GM21515 (cell line): ENCODE results near the gene RETREG2.
A peak's percentile ranks its signal among the peaks of the same experiment; 100 is the strongest.
"Not testable (repeated sequence)": the region's sequence is repeated elsewhere in the genome, so short reads cannot be mapped to it uniquely, and the experiment has no call there.

Experiments used
- ATAC-seq: cut with Tn5 transposase; IDR thresholded peaks from one replicate; pipeline ENCODE4 v1.9.1; 2021; ENCODE audit not compliant: unreplicated experiment

Gene RETREG2

DNA sequence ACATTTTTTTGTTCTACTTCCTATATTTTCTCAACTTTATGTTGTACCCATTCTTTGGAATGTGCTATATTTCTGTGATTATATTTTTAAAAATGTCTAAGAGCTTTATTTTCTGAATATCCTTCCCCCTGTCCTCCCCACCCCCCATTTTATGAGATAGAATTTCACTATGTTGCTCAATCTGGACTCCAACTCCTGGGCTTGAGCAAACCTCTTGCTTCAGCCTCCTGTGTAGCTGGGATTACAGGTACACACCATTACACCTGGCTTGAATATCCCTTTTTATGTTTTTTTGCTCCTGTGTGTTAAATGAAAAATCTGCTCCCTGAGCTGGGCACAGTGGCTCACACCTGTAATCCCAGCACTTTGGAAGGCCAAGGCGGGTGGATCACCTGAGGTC, 19.3 kb downstream of the RETREG2 start:
- ATAC-seq, result no peak

DNA sequence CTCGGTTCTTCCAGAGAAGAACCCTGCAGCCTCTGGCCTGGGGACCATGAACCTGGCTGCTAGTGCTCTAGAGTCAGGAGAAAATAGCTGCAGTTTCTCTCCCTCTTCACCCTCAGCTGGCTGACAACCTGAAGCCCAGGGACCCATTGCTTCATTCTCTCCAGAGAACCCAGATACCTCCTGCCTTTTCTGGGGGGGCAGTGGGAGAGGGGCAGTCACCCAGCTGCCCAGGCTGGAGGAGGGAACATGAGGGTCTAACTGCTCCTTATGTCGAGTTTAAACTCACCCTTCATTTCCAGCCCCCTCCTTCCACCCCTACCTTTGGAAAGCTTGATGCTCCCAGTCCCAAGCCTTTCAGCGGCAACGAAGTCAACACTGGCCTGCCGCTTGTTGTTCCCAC, 20.9 kb downstream of the RETREG2 start:
- no peak for ATAC-seq

DNA sequence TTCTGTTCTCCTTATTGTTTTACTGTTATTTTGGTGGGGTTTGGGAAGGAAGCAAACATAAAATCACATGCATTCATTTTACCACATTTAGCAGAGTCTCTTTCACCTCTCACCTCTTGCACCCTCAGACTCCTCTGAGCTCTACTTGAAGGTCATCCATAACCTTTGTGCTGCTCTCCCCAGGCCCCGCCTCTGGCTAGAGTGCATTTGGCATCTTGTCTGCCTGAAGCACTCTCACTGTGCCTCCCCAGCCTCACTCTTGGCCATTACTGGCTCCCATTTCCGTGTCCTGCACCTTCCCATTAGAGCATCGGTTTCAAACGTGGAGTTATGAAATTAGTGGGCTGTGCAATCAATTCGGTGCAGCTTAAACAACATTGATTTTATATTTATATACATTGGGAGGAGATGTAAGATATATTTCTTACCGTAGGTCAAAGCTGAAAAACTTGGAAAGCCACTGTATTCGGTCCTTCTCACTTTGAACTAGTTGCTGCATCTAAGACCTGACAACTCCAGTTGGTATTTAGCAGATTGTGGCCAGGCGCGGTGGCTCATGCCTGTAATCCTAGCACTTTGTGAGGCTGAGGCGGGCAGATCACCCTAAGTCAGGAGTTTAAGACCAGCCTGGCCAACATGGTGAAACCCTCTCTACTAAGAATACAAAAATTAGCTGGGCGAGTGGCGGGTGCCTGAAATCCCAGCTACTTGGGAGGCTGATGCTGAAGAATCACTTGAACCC, 21.6 kb downstream of the RETREG2 start:
- no peak for ATAC-seq

DNA sequence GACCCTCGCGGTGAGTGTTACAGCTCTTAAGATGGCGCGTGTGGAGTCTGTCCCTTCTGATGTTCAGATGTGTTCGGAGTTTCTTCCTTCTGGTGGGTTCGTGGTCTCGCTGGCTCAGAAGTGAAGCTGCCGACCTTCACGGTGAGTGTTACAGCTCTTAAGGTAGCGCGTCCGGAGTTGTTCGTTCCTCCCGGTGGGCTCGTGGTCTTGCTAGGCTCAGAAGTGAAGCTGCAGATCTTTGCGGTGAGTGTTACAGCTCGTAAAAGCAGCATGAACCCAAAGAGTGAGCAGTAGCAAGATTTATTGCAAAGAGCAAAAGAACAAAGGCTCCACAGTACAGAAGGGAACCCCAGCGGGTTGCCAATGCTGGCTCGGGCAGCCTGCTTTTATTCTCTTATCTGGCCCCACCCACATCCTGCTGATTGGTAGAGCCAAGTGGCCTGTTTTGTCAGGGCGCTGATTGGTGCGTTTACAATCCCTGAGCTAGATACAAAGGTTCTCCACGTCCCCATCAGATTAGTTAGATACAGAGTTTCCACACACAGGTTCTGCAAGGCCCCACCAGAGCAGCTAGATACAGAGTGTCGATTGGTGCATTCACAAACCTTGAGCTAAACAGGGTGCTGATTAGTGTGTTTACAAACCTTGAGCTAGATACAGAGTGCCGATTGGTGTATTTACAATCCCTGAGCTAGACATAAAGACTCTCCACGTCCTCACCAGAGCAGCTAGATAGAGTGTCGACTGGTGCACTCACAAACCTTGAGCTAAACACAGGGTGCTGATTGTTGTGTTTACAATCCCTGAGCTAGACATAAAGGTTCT, 22.6 kb downstream of the RETREG2 start:
- ATAC-seq, result not testable (repeated sequence)

DNA sequence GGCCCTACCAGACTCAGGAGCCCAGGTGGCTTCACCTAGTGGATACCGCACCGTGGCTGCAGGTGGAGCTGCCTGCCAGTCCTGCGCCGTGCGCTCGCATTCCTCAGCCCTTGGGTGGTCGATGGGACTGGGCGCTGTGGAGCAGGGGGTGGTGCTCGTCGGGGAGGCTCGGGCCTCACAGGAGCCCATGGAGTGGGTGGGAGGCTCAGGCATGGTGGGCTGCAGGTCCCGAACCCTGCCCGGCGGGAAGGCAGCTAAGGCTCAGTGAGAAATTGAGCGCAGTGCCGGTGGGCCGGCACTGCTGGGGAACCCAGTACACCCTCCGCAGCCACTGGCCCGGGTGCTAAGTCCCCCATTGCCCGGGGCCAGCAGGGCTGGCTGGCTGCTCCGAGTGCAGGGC, 23.3 kb downstream of the RETREG2 start:
- ATAC-seq, result not testable (repeated sequence)

DNA sequence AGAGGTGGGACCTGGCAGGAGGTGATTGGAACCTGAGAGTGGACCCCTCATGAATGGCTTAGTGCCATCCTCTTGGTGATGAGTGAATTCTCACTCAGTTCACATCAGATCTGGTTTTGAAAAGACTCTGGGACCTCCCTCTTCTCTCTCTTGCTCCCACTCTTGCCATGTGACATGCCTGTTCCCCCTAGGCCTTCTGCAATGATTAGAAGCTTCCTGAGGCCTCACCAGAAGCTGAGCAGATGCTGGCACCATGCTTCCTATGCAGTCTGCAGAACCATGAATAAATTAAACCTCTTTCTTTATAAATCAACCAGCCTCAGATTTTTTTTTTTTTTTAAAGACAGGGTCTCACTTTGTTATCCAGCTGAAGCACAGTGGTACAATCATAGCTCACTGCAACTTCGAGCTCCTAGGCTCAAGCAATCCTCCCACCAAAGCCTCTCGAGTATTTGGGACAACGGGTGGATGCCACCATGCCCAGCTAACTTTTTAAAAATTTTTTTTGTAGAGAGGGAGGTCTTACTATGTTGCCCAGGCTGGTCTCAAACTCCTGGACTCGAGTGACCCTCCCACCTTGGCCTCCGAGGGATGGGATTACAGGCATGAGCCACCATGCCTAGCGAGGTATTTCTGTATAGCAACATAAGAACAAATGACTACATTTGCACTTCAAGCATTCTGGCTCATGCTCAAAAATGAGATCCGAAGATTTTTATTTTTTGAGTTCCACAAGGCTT, 26.5 kb downstream of the RETREG2 start:
- ATAC-seq, result no peak

DNA sequence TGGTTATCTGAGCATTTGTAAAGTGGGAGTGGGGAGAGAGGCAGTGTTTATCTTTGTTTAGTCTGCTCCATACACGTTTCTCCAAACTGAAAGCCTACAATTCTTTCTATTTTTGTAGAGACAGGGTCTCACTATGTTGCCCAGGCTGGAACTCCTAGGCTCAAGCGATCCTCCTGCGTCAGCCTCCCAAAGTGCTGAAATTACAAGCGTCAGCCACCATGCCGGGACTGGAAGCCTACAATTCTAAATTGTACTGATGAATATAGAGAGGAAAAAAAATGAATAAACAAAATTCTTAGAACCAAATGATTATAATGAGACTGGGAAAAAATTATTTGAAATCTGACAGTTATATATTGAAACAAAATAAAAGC, 27.1 kb downstream of the RETREG2 start:
- no peak for ATAC-seq

DNA sequence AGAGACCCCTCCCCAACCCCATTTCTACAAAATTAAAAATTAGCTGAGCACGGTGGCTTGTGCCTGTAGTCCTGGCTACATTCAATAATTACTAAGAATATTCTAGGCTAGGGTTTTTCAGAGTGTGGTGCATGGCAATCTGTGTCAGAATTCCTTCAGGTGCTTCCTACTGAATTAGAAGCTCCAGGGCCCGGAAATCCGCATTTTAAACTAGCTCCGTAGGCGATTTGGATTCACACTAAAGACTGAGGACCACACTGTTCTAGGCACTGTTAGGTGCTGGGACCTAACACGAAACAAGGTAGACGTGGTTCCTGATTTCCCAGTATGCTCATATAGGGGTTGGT, 27.9 kb downstream of the RETREG2 start:
- no peak for ATAC-seq

DNA sequence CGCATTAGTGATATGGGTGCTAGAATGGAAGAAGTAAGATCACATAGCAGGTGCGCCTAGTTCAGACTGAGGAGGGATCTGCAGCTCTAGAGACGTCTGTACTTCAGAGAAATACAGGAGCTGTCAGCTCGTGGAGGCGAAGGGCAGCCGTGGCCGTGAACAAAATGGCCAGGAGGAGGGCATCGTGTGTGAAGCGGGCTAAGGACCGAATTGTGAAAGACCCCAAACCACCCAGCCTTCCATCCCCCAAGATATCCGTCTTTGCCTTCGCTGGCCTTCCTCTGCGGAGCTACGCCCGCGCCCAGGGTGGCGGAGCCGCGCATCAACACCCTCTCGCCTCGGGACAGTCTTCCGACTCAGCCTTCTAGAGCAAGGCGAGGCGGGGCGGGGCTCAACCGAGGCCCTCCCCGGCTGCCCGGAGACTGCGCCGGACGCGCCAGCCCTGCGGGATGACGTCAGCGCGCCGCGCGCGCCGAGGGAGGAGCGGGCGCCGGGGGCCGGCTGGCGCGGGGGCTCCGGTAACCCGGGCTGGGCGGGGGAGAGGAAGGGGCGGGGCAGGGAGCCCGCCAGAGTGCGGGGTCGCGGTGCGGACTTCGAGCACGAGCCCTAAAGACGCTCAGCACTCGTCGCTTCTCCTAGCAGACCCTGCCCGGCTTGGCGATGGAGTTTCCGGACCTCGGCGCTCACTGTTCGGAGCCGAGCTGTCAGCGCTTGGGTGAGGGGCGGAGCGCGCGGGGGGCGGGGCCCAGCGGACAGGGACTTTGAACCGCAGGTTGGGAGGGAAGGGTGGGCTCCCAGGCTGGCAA, 28.5 kb downstream of the RETREG2 start, which contains the start of gene ZFAND2B:
Gene ZFAND2B (plus strand): TSS at position 455 of the 806 bp plus-strand sequence. CDS start 206 bp downstream, at position 661.
- peak; percentile 96 for ATAC-seq

DNA sequence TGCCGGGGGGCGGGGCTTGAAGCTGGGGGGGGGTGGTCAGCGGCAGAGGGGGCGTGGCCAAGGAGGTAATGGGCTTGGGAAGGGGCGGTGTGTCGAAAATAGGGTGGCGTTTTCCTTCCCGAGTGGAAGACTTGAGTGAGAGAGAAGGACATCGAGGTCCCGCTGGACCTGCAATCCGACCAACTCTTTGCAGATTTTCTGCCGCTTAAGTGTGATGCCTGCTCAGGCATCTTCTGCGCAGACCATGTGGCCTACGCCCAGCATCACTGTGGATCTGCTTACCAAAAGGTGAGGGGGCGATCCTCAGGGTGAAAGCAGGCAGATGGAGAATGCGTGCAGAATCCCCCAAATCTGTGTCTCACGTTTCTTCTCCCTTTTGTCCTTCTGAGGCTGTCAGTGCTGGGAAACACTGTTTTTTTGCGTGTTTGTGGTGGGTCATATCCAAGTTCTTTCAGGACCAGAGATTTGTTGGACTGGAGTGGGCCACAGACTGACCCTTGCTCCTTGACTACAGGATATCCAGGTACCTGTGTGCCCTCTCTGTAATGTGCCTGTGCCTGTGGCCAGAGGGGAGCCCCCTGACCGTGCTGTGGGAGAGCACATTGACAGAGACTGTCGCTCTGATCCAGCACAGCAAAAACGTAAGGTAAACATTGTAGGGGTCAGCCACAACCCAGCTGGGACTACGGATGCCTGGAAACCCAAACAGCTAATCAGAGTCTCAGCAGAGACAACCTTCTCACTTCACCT, 29.2 kb downstream of the RETREG2 start:
- ATAC-seq, result no peak

DNA sequence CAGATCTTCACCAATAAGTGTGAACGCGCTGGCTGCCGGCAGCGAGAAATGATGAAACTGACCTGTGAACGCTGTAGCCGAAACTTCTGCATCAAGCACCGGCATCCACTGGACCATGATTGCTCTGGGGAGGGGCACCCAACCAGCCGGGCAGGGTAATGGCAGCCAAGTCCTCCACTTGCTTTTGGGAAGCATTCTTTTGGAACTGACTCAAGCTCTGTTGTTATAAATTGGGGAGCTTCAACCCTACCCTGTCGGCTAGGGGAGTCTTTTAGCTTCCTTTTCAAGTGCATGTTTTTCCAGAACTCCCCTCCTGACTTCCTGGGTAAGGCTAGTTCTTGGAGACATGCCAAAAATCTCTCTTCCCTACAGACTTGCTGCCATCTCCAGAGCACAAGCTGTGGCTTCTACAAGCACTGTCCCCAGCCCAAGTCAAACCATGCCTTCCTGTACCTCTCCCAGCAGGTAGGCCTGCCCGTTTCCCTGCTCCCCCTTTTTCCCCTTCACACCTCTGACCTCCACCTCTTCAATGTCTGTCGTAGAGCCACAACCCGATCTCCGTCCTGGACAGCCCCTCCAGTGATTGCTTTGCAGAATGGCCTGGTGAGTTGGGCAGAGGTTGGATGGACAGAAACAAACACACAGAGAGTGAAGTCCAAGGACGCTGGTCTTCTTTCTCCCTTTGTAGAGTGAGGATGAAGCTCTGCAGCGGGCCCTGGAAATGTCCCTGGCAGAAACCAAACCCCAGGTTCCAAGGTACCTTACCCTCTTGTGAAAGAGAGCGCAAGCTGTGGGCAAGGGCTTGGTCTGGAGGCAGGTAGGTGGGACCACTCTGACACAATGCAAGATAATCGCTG, 30.0 kb downstream of the RETREG2 start:
- ATAC-seq, result no peak

DNA sequence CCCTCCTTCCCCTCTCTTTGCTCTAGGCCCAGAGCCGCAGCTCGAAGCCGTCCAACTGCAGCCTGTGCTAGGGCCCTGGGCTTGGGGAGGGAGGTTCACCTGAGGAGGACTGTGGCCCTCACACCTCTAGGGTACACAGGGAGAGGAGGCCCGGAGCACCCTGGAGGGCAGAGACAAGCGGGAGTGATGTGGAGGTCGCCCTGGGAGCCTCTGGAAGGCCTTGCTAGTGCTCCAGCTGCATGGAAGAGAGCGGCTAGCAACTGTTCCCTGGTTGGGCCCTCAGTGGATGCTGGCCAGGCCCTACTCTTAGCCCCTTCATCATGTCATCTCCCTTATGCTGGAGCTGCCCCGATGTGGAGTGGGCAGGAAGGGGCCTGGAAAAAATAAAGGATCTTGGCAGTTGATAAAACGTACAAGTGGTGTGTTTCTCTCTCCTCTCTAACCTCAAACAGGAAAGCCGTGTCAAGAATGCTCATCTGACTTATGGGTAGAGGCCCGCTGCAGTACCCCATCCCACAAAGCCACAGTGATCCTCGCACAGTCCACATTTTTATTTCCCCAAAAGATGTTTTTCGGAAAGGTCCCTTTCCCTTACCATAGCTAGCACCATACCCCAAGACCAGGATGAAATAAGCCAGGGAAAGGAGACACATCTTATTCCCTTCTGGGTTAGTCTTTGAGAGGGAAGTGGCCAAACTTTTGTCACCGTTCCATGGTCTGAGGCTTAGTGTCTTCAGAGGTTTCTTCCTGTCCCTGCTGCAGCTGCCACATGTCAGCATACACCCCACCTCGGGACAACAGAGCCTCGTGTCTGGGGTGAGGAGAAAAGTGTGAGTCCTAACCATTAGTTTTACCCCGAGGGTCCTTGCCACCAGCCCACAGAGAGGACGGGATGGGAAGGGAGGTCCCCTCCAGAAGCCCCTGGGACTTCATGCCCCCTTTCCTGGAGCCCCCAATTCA, 31.4 kb downstream of the RETREG2 start:
- no peak for ATAC-seq

DNA sequence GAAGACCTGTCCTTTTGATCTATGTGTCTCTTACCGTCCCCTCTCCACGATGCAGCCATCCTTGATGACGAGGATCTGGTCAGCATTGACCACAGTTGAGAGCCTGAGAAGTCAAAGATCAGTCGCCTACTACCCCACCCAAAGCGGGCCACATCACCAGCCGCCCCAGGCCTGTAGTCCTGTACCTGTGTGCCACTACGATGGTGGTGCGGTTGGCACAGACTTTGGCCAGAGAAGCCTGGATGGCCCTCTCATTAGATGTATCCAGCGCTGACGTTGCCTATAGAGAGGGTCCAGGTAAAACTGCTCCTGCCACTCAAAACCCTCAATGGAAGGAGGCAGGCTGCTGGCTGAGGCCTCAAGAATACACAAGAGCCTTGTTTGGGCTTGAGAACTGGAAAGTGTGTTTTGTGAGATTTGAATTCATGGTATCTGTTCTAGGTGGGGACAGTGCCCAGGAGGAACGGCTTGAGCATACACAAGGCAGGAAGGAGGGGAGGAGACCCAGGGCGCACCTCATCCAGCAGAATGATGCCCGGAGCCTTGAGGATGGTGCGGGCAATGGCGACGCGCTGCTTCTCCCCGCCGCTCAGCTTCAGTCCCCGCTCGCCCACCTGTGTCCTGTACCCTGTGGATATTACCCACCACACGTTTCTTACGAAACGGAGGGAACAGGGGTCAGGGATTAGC, 32.3 kb downstream of the RETREG2 start:
- ATAC-seq, result no peak

DNA sequence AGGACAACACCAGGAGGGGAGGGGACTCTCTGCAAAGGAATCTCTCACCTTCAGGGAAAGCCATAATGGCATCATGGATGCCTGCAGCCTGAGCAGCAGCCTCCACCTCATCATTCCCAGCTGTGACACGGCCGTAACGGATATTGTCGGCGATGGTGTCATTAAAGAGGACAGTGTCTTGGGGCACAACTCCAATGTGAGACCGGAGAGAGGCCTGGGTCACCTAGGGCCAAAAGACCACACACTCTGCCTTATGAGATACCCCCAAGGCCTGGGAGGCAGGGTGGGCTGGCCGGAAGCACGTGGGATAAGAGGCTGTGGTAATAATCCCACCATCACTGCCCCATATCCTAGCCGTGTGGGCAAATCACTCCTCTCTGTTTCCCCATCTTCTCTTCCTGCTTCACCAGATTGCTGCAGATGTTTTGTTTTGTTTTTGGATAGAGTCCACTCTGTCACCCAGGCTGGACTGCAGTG, 32.8 kb downstream of the RETREG2 start:
- ATAC-seq, result no peak

DNA sequence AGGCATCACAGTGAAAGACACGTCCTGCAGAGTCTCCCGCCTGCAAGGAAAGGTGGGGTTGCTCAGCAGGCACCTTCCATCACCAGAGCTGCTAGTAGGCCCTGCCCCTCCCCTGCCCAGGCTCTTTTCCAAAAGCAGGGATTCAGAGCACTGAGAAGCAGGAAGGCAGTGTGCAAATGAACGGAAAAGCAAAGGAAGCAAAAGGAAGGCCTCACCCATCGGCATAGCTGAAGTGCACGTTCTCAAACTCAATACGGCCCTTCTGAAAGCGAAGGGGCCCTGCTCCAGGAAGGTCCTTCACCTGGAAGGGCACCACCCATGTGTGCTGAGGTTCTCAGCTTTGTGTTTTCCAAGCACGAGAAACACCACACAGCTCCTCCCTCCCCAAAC, 34.9 kb downstream of the RETREG2 start:
- no peak for ATAC-seq

DNA sequence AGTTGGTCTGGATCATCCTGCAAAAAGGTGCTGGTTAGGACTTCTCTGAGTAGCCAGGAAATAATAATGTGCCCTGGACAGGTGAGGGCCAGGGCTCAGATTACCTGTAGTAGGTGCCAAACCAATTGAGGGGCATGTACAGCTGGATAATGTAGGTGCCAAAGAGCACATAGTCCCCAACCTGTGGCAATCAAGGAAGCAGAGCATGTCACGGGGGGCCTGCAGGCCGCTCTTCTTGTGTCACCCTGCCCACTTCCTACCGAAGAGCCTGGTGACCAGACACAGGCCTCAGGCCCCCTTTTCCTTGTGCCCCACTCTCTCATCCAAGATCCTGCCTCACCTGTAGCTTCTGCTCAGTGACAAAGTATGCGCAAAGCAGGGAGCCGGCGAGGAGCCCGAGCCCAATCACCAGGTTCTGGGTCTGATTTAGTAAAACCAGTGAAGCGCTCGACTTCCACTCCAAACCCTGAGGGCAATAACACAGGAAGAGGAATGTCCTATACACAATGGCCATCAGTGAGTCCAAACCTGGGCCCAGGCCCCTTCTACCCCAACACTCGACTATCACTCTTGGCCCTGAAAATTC, 35.5 kb downstream of the RETREG2 start:
- no peak for ATAC-seq

DNA sequence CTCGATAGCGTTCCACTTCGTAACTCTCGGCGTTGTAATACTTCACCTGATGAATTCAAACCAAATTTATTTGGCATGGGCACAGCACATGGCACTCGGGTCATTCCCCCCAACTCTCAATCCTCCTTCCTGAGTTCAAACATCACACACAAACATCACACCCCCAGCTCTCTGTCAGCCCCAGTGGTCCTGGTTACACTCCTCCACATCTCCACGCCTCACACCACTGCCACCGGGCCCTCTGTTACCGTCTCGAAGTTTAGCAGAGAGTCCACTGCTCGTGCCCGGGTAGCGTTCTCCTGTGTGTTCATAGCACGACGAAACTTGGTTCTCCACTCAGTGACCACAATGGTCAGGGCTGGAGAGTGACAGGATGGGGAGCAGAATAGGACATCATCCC, 36.1 kb downstream of the RETREG2 start:
- no peak for ATAC-seq
